H1 (cell line): Measurements from ENCODE around the gene EVC2. TPM values are rescaled to one million over a fixed set of nuclear protein-coding genes. Genes with fewer than 3 reads are reported as not detected.

Experiments used
- CTCF ChIA-PET: fragments of 300-600 bp; sonication (Branson Sonifier 250); formaldehyde crosslinking; loops from one replicate; lab custom pipeline; 2021; ENCODE audit not compliant: partially characterized antibody; lab: Charles Lee
- POLR2A ChIA-PET: fragments of 300-600 bp; sonication (Branson Sonifier 250); formaldehyde crosslinking; loops from one replicate; lab custom pipeline; 2021; ENCODE audit warnings: inconsistent platforms; ENCODE audit not compliant: partially characterized antibody; lab: Charles Lee
- DNase-seq, 2 experiments: peaks; one replicate each; pipeline versions ENCODE4 v3.0.0 to v3.0.0-alpha.2; 2010 to 2022; ENCODE audit warnings: low spot score in 2 of 2, low read depth in 1 of 2, mixed read lengths in 1 of 2
- FAIRE-seq: peaks from 2 replicates; lab custom pipeline; 2011; peaks lifted over from hg19 to GRCh38; lab: Jason Lieb, UNC
- H2AFZ ChIP-seq: 2 replicates; pipeline ENCODE4 v1.8.1; 2012; ENCODE audit warnings: low read length, inconsistent platforms
- H2AK5ac ChIP-seq: 2 replicates; pipeline ENCODE4 v1.6.1; 2013; ENCODE audit warnings: low read depth, low read length
- H2BK120ac ChIP-seq: replicated peaks from 2 replicates; pipeline ENCODE3; 2013; ENCODE audit warnings: low read depth, low read length, inconsistent platforms
- H2BK12ac ChIP-seq: 2 replicates; pipeline ENCODE4 v1.6.1; 2013; ENCODE audit warnings: low read depth, low read length
- H2BK15ac ChIP-seq: 2 replicates; pipeline ENCODE4 v1.6.1; 2013; ENCODE audit warnings: low read length
- H2BK20ac ChIP-seq: 2 replicates; pipeline ENCODE4 v1.6.1; 2013; ENCODE audit warnings: low read length
- H2BK5ac ChIP-seq: 2 replicates; pipeline ENCODE4 v1.6.1; 2013; ENCODE audit warnings: low read depth, low read length
- H3K14ac ChIP-seq: 2 replicates; pipeline ENCODE4 v1.6.1; 2013; ENCODE audit warnings: inconsistent platforms; ENCODE audit not compliant: insufficient read length
- H3K18ac ChIP-seq: 2 replicates; pipeline ENCODE4 v1.6.1; 2013; ENCODE audit warnings: low read length; ENCODE audit errors: extremely low read depth
- H3K23ac ChIP-seq: 2 replicates; pipeline ENCODE4 v1.6.1; 2013; ENCODE audit warnings: inconsistent platforms; ENCODE audit not compliant: insufficient read length
- H3K23me2 ChIP-seq: 2 replicates; pipeline ENCODE4 v1.6.1; 2013; ENCODE audit warnings: low read depth, low read length
- H3K27ac ChIP-seq: 2 replicates; pipeline ENCODE4 v1.6.1; 2011; ENCODE audit warnings: low read depth, low read length, inconsistent platforms
- H3K27me3 ChIP-seq, 4 experiments: replicated peaks in 1 of 4; 1 replicate in 1 of 4; 2 replicates in 3 of 4; pipeline versions ENCODE4 v1.6.1 to v1.8.1; 2011 to 2013; ENCODE audit warnings: low read length in 3 of 4, mild to moderate bottlenecking in 3 of 4, inconsistent platforms in 2 of 4, mixed read lengths in 2 of 4, moderate library complexity in 1 of 4; ENCODE audit not compliant: control insufficient read depth in 3 of 4, insufficient read depth in 3 of 4; ENCODE audit errors: extremely low read depth in 1 of 4
- H3K36me3 ChIP-seq, 4 experiments: 2 replicates each; pipeline versions ENCODE4 v1.6.1 to v1.8.1; 2011 to 2013; ENCODE audit warnings: mild to moderate bottlenecking in 4 of 4, low read length in 3 of 4, moderate library complexity in 2 of 4, control low read depth in 1 of 4, inconsistent platforms in 1 of 4; ENCODE audit not compliant: insufficient read depth in 4 of 4, control insufficient read depth in 2 of 4
- H3K4ac ChIP-seq: replicated peaks from 2 replicates; pipeline ENCODE3; 2013; ENCODE audit warnings: low read length, low read depth, mixed read lengths, inconsistent platforms; ENCODE audit not compliant: insufficient read length
- H3K4me1 ChIP-seq, 4 experiments: replicated peaks in 1 of 4; 1 replicate in 1 of 4; 2 replicates in 3 of 4; pipeline versions ENCODE4 v1.6.1 to v1.8.1; 2011 to 2013; ENCODE audit warnings: low read length in 3 of 4, inconsistent platforms in 2 of 4, mixed read lengths in 1 of 4; ENCODE audit not compliant: insufficient read depth in 4 of 4, control insufficient read depth in 3 of 4
- H3K4me2 ChIP-seq, 2 experiments: 2 replicates each; pipeline versions ENCODE4 v1.6.1 to v1.8.1; 2011 to 2013; ENCODE audit warnings: low read depth in 2 of 2, low read length in 2 of 2, control low read depth in 1 of 2, inconsistent platforms in 1 of 2, mild to moderate bottlenecking in 1 of 2; ENCODE audit not compliant: insufficient read depth in 1 of 2
- H3K4me3 ChIP-seq, 4 experiments: fragments of 200-600, 300-600 bp in 1 of 4; sonication (generic), shearing (Covaris generic), sonication (Bioruptor Twin) in 1 of 4; 2 replicates each; pipeline versions ENCODE4 v1.5.1 to v1.8.1; 2011 to 2016; ENCODE audit warnings: low read length in 4 of 4, low read depth in 3 of 4, control low read depth in 2 of 4, inconsistent platforms in 2 of 4, mild to moderate bottlenecking in 2 of 4, mixed read lengths in 1 of 4, moderate library complexity in 1 of 4; ENCODE audit not compliant: insufficient read depth in 2 of 4; ENCODE audit errors: extremely low read depth in 1 of 4
- H3K56ac ChIP-seq: replicated peaks from 2 replicates; pipeline ENCODE3; 2013; ENCODE audit warnings: low read depth, mild to moderate bottlenecking, mixed read lengths, low read length, inconsistent platforms; ENCODE audit not compliant: insufficient read length
- H3K79me1 ChIP-seq: 2 replicates; pipeline ENCODE4 v1.6.1; 2013; ENCODE audit warnings: low read depth, low read length, control low read depth
- H3K79me2 ChIP-seq, 2 experiments: 2 replicates each; pipeline versions ENCODE4 v1.6.1 to v1.8.1; 2012 to 2013; ENCODE audit warnings: low read length in 2 of 2, mild to moderate bottlenecking in 2 of 2, inconsistent platforms in 1 of 2; ENCODE audit not compliant: insufficient read depth in 2 of 2, control insufficient read depth in 1 of 2
- H3K9ac ChIP-seq, 4 experiments: replicated peaks in 1 of 4; 1 replicate in 1 of 4; 2 replicates in 3 of 4; pipeline versions ENCODE4 v1.6.1 to v1.8.1; 2011 to 2013; ENCODE audit warnings: low read depth in 3 of 4, low read length in 3 of 4, control low read depth in 2 of 4, mild to moderate bottlenecking in 2 of 4, moderate library complexity in 2 of 4, inconsistent platforms in 1 of 4; ENCODE audit errors: extremely low read depth in 1 of 4
- H3K9me3 ChIP-seq, 2 experiments: 2 replicates each; pipeline versions ENCODE4 v1.6.1 to v1.8.1; 2012 to 2013; ENCODE audit warnings: mild to moderate bottlenecking in 2 of 2, moderate library complexity in 2 of 2, control low read depth in 1 of 2, inconsistent platforms in 1 of 2, low read depth in 1 of 2, low read length in 1 of 2, mixed read lengths in 1 of 2; ENCODE audit not compliant: insufficient read depth in 2 of 2
- H4K20me1 ChIP-seq, 2 experiments: replicated peaks in 1 of 2; 2 replicates each; pipeline versions ENCODE3 to v1.8.1; 2011 to 2013; ENCODE audit warnings: inconsistent platforms in 2 of 2, low read length in 2 of 2, mild to moderate bottlenecking in 1 of 2; ENCODE audit not compliant: insufficient read depth in 2 of 2, control insufficient read depth in 1 of 2
- H4K5ac ChIP-seq: 2 replicates; pipeline ENCODE4 v1.6.1; 2013; ENCODE audit warnings: low read length, low read depth, mixed read lengths, inconsistent platforms; ENCODE audit not compliant: insufficient read length
- H4K8ac ChIP-seq: 2 replicates; pipeline ENCODE4 v1.8.0; 2013; ENCODE audit warnings: mild to moderate bottlenecking, moderate library complexity, low read length, inconsistent platforms; ENCODE audit not compliant: insufficient read depth; ENCODE audit errors: extremely low read depth
- H4K91ac ChIP-seq: replicated peaks from 2 replicates; pipeline ENCODE3; 2013; ENCODE audit warnings: low read length, mixed read lengths, inconsistent platforms; ENCODE audit not compliant: insufficient read length
- HDAC2 ChIP-seq, 2 experiments: fragments of 300-600 bp in 1 of 2; sonication (generic) in 1 of 2; IDR thresholded peaks; 2 replicates each; pipeline ENCODE4 v1.6.1; 2011 to 2012; ENCODE audit warnings: low read depth in 2 of 2, low read length in 2 of 2, mild to moderate bottlenecking in 2 of 2, moderate library complexity in 2 of 2, borderline replicate concordance in 1 of 2, inconsistent platforms in 1 of 2
- RBBP5 ChIP-seq: IDR thresholded peaks from 2 replicates; pipeline ENCODE4 v1.7.1; 2012; ENCODE audit warnings: low read depth, mild to moderate bottlenecking, inconsistent platforms, low read length, moderate library complexity, borderline replicate concordance
- WGBS, 2 experiments: shearing (Covaris generic) in 1 of 2; methylation state at CpG; one replicate each; pipeline versions ENCODE4 v1.1.6 to v1.1.7; 2013 to 2015; ENCODE audit warnings: low lambda C conversion rate in 2 of 2, mixed read lengths in 2 of 2, inconsistent platforms in 1 of 2, low coverage in 1 of 2, missing lambda C conversion rate in 1 of 2; ENCODE audit not compliant: insufficient replicate concordance in 2 of 2, insufficient coverage in 1 of 2, insufficient read length in 1 of 2; ENCODE audit errors: extremely low coverage in 1 of 2, missing lambda C conversion rate in 1 of 2; 5-methylcytosine and 5-hydroxymethylcytosine counted together
- polyA plus RNA-seq, 7 experiments: library from polyadenylated mRNA; depleted of rRNA in 3 of 7; stranded (reverse) in 5 of 7; unstranded in 2 of 7; fragments of >200 nt in 5 of 7; fragments of 200-250 nt in 2 of 7; gene quantifications; 1 replicate in 5 of 7; 2 replicates in 1 of 7; 4 replicates in 1 of 7; pipeline versions ENCODE4 v1.2.1 to v1.2.3, GENCODE V29; 2011 to 2013; ENCODE audit warnings: missing spikeins in 2 of 7, mixed read lengths in 2 of 7
- total RNA-seq: library from RNA; stranded (reverse); fragmentation: NEBNext Ultra II Directional; extraction: Animal tissue kit (Norgen Biotek cat#: 25700); gene quantifications from 2 replicates; pipeline ENCODE4 v1.2.1, GENCODE V29; 2021
- TF ChIP-seq, protein P1 (sequence below): IDR thresholded peaks from 2 replicates; pipeline ENCODE4 v1.6.1; 2011; ENCODE audit warnings: low read depth, mild to moderate bottlenecking, low read length; ENCODE audit not compliant: insufficient read depth
- TF ChIP-seq, protein P2 (sequence below): IDR thresholded peaks from 2 replicates; pipeline ENCODE4 v1.6.1; 2012; ENCODE audit warnings: low read length, inconsistent platforms

Gene EVC2
- total and polyA plus RNA-seq, 2 of the 8 experiments (the other 6 are each of a cell fraction or from before 2014, with no cell fraction given): 0.73 to 5.9 TPM

GRCh38 chr4:5572751-5573150, 135.6 kb downstream of the EVC2 start:
- H2AFZ ChIP-seq: no peak overlapping the region
- FAIRE-seq: no peak
- no peaks in the 10 kb centered on the region for H3K9me3 ChIP-seq
- TF ChIP-seq HDAC2 (IDR thresholded peaks at IDR 0.05; ENCODE audit: borderline replicate concordance in 1 of 2, low read depth in 2 of 2, low read length in 2 of 2) (no peak), RBBP5 (no peak)
- TF ChIP-seq, protein P1, sequence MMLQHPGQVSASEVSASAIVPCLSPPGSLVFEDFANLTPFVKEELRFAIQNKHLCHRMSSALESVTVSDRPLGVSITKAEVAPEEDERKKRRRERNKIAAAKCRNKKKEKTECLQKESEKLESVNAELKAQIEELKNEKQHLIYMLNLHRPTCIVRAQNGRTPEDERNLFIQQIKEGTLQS: no peak
- TF ChIP-seq, protein P2, sequence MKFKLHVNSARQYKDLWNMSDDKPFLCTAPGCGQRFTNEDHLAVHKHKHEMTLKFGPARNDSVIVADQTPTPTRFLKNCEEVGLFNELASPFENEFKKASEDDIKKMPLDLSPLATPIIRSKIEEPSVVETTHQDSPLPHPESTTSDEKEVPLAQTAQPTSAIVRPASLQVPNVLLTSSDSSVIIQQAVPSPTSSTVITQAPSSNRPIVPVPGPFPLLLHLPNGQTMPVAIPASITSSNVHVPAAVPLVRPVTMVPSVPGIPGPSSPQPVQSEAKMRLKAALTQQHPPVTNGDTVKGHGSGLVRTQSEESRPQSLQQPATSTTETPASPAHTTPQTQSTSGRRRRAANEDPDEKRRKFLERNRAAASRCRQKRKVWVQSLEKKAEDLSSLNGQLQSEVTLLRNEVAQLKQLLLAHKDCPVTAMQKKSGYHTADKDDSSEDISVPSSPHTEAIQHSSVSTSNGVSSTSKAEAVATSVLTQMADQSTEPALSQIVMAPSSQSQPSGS: no peak
- TF ChIP-seq, all 59 proteins: peak for 0
- H2BK15ac ChIP-seq: no peak overlapping the region
- CTCF ChIA-PET: no interaction called here
- no peaks in the 10 kb centered on the region for H3K27me3 ChIP-seq
- H3K23me2 ChIP-seq: no peaks in the 10 kb centered on the region
- H3K4me3 ChIP-seq: no peak overlapping the region
- H3K79me2 ChIP-seq: no peaks in the 10 kb centered on the region
- no peak overlapping the region for H2AK5ac ChIP-seq
- H3K4me2 ChIP-seq: no peak overlapping the region
- H4K20me1 ChIP-seq: peaks cover 0 to 2% of the 10 kb centered on the region in 2 experiments
- DNase-seq: no peak
- no peak overlapping the region for H3K27ac ChIP-seq
- no peak overlapping the region for H2BK120ac ChIP-seq
- H3K56ac ChIP-seq: no peak overlapping the region
- no peaks in the 10 kb centered on the region for H3K79me1 ChIP-seq
- H3K14ac ChIP-seq: no peak overlapping the region
- POLR2A ChIA-PET: no interaction called here
- H3K23ac ChIP-seq: no peak overlapping the region
- H2BK20ac ChIP-seq: no peak overlapping the region
- 94% methylated on average over 5 of the region's 5 CpGs; no CpG with 5 or more reads in 1 of the 2 experiments for WGBS, 2 experiments
- no peak overlapping the region for H4K5ac ChIP-seq
- no peak overlapping the region for H3K9ac ChIP-seq
- H2BK5ac ChIP-seq: no peak overlapping the region
- H3K36me3 ChIP-seq: peaks cover 0 to 4% (median 0%) of the 10 kb centered on the region in 4 experiments; a peak in 1 of 8 replicates
- no peak overlapping the region for H4K91ac ChIP-seq
- no peak overlapping the region for H3K18ac ChIP-seq
- H3K4ac ChIP-seq: no peak overlapping the region
- H3K4me1 ChIP-seq: no peaks in the 10 kb centered on the region
- no peak overlapping the region for H2BK12ac ChIP-seq
- H4K8ac ChIP-seq: no peak overlapping the region
